CD4-positive, alpha-beta T cell treated with Interleukin-15 for 1 hour (primary cell): ENCODE data around the gene SEC22A.
"Not testable (repeated sequence)": the region's sequence is repeated elsewhere in the genome, so short reads cannot be mapped to it uniquely, and the experiment has no call there.

Source experiments
- DNase-seq: peaks from one replicate; pipeline ENCODE4 v3.0.0-alpha.2; 2020

The SEC22A gene

GRCh38 chr3:123180791-123181190 is 21.0 kb upstream of the SEC22A start:
- no peak for DNase-seq

- DNase-seq = no peak
Measured at GRCh38 chr3:123186695-123187094, 15.0 kb upstream of the SEC22A start.

GRCh38 chr3:123188058-123188457 is 13.7 kb upstream of the SEC22A start:
- no peak for DNase-seq

GRCh38 chr3:123193448-123194101 is 8.2 kb upstream of the SEC22A start:
- DNase-seq = no peak

- no peak for DNase-seq
Measured at GRCh38 chr3:123194552-123194951, 7.2 kb upstream of the SEC22A start.

GRCh38 chr3:123198372-123198771 is 3.4 kb upstream of the SEC22A start:
- no peak for DNase-seq

- DNase-seq = no peak
Measured at GRCh38 chr3:123201223-123201556, 553 bp upstream of the SEC22A start.

GRCh38 chr3:123202451-123202850 is 708 bp downstream of the SEC22A start:
- DNase-seq = no peak

GRCh38 chr3:123218990-123219389 is 17.2 kb downstream of the SEC22A start:
- DNase-seq = no peak

- DNase-seq = not testable (repeated sequence)
Measured at GRCh38 chr3:123221369-123221768, 19.6 kb downstream of the SEC22A start.

- no peak for DNase-seq
Measured at GRCh38 chr3:123225016-123225415, 23.3 kb downstream of the SEC22A start.

GRCh38 chr3:123226549-123226948 is 24.8 kb downstream of the SEC22A start:
- no peak for DNase-seq

GRCh38 chr3:123229145-123229544 is 27.4 kb downstream of the SEC22A start:
- DNase-seq = no peak

- DNase-seq = no peak
Measured at GRCh38 chr3:123236902-123237301, 35.2 kb downstream of the SEC22A start.

GRCh38 chr3:123239186-123239585 is 37.4 kb downstream of the SEC22A start:
- DNase-seq = not testable (repeated sequence)

GRCh38 chr3:123239756-123240155 is 38.0 kb downstream of the SEC22A start:
- DNase-seq = no peak

- DNase-seq = no peak
Measured at GRCh38 chr3:123244128-123244527, 42.4 kb downstream of the SEC22A start.

GRCh38 chr3:123246866-123247265 is 45.1 kb downstream of the SEC22A start:
- DNase-seq = no peak

GRCh38 chr3:123256256-123256655 is 54.5 kb downstream of the SEC22A start:
- no peak for DNase-seq

- DNase-seq = no peak
Measured at GRCh38 chr3:123258359-123258758, 56.6 kb downstream of the SEC22A start.

GRCh38 chr3:123258811-123259420 is 57.2 kb downstream of the SEC22A start:
- no peak for DNase-seq

- no peak for DNase-seq
Measured at GRCh38 chr3:123261666-123262065, 59.9 kb downstream of the SEC22A start.

- no peak for DNase-seq
Measured at GRCh38 chr3:123262226-123262625, 60.5 kb downstream of the SEC22A start.

GRCh38 chr3:123262868-123263267 is 61.1 kb downstream of the SEC22A start:
- no peak for DNase-seq

- DNase-seq = no peak
Measured at GRCh38 chr3:123263941-123264340, 62.2 kb downstream of the SEC22A start.
